Colonic mucosa (tissue), 4 donors: ENCODE data around the gene SERPINB6. TPM values are rescaled to one million over a fixed set of nuclear protein-coding genes. Genes with fewer than 3 reads are reported as not detected.
A peak's percentile ranks its signal among the peaks of the same experiment; 100 is the strongest.
"Not testable (repeated sequence)": the region's sequence is repeated elsewhere in the genome, so short reads cannot be mapped to it uniquely, and the experiment has no call there.

Source experiments
- DNase-seq: peaks from one replicate; pipeline ENCODE4 v3.0.0-alpha.2; 2020
- H3K27ac ChIP-seq: fragments of 200-600 bp; one replicate; pipeline ENCODE4 v1.8.0; 2021
- H3K27me3 ChIP-seq: fragments of 200-600 bp; one replicate; pipeline ENCODE4 v1.8.0; 2021
- H3K36me3 ChIP-seq: fragments of 200-600 bp; one replicate; pipeline ENCODE4 v1.8.0; 2021
- H3K4me1 ChIP-seq: fragments of 200-600 bp; one replicate; pipeline ENCODE4 v1.8.0; 2021; ENCODE audit warnings: mild to moderate bottlenecking
- H3K4me3 ChIP-seq: fragments of 200-600 bp; one replicate; pipeline ENCODE4 v1.8.0; 2021
- H3K9ac ChIP-seq, 2 donors: one replicate each; pipeline ENCODE4 v1.7.0; 2013; ENCODE audit warnings: control low read depth in 2 of 2, low read depth in 2 of 2, low read length in 2 of 2
- H3K9me3 ChIP-seq: fragments of 200-600 bp; one replicate; pipeline ENCODE4 v1.8.0; 2021
- intact Hi-C: fragments of 100-400 bp; cut with DNase I; formaldehyde crosslinking; loops from one replicate; pipeline ENCODE4 v1.14.1; 2022
- total RNA-seq, 2 donors: library from RNA; stranded (reverse); fragmentation: NEBNext Ultra II Directional in 1 of 2; extraction: Animal tissue kit (Norgen Biotek cat#: 25700) in 1 of 2; gene quantifications; one replicate each; pipeline ENCODE4 v1.2.1, GENCODE V29; 2021
- TF ChIP-seq, protein P1 (sequence below): fragments of 200-600 bp; IDR thresholded peaks from one replicate; pipeline ENCODE4 v1.8.0; 2022; ENCODE audit warnings: antibody characterized with exemption, mild to moderate bottlenecking
- donor health status: healthy.
- donor health status: DM: no; HTN: no; CAD: no.
- donor health status: DM: no; HTN: no; CAD: no.

Gene SERPINB6
- total RNA-seq, 2 donors from 2014 or later: 139 to 285 TPM

- H3K4me3 ChIP-seq: peak overlapping the region; percentile 86
- DNase-seq: no peak
- H3K4me1 ChIP-seq: peaks cover 5% of the 10 kb centered on the region
Measured at GRCh38 chr6:2998998-2999617, 27.7 kb upstream of the SERPINB6 start.

GRCh38 chr6:2998249-2998997 is 27.1 kb upstream of the SERPINB6 start:
- H3K9me3 ChIP-seq, H3K27me3 ChIP-seq, H3K4me1 ChIP-seq, intact Hi-C loops, H3K36me3 ChIP-seq: not testable (repeated sequence)
- Histone ChIP-seq H3K27ac (peak overlapping the region; percentile 70), H3K4me3 (peak overlapping the region; percentile 86), H3K9ac (peak overlapping the region in 1 of 2 donors; percentile 66)
- DNase-seq: peak; percentile 35
- TF ChIP-seq, protein P1, sequence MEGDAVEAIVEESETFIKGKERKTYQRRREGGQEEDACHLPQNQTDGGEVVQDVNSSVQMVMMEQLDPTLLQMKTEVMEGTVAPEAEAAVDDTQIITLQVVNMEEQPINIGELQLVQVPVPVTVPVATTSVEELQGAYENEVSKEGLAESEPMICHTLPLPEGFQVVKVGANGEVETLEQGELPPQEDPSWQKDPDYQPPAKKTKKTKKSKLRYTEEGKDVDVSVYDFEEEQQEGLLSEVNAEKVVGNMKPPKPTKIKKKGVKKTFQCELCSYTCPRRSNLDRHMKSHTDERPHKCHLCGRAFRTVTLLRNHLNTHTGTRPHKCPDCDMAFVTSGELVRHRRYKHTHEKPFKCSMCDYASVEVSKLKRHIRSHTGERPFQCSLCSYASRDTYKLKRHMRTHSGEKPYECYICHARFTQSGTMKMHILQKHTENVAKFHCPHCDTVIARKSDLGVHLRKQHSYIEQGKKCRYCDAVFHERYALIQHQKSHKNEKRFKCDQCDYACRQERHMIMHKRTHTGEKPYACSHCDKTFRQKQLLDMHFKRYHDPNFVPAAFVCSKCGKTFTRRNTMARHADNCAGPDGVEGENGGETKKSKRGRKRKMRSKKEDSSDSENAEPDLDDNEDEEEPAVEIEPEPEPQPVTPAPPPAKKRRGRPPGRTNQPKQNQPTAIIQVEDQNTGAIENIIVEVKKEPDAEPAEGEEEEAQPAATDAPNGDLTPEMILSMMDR: peak; percentile 50

More at GRCh38 chr6:2998998-2999617, 27.7 kb upstream of the SERPINB6 start:
- Histone ChIP-seq H3K9me3 (no peaks in the 10 kb centered on the region), H3K27ac (peak overlapping the region; percentile 70), H3K9ac (peak overlapping the region; percentile 6 to 66), H3K27me3 (no peaks in the 10 kb centered on the region), H3K36me3 (no peaks in the 10 kb centered on the region)
- TF ChIP-seq, protein P1: no peak
- intact Hi-C loops: no loop called here

- peaks cover 2% of the 10 kb centered on the region for H3K4me1 ChIP-seq
- H3K9me3 ChIP-seq: no peaks in the 10 kb centered on the region
- intact Hi-C loops: no loop called here
- no peak overlapping the region for H3K27ac ChIP-seq
- TF ChIP-seq, protein P1: no peak
- no peaks in the 10 kb centered on the region for H3K27me3 ChIP-seq
- H3K36me3 ChIP-seq: no peaks in the 10 kb centered on the region
- no peak overlapping the region for H3K9ac ChIP-seq
- no peak overlapping the region for H3K4me3 ChIP-seq
- no peak for DNase-seq
Measured at GRCh38 chr6:2993755-2994317, 22.5 kb upstream of the SERPINB6 start.

- Histone ChIP-seq H3K27ac (no peak overlapping the region), H3K9ac (no peak overlapping the region), H3K27me3 (no peaks in the 10 kb centered on the region), H3K36me3 (no peaks in the 10 kb centered on the region), H3K9me3 (no peaks in the 10 kb centered on the region), H3K4me3 (no peak overlapping the region), H3K4me1 (peaks cover 6% of the 10 kb centered on the region)
- TF ChIP-seq, protein P1: no peak
- intact Hi-C loops: no loop called here
- no peak for DNase-seq
Measured at GRCh38 chr6:2992330-2992979, 21.1 kb upstream of the SERPINB6 start.

- no peak for DNase-seq
- intact Hi-C loops: no loop called here
- TF ChIP-seq, protein P1: no peak
- H3K9me3 ChIP-seq: no peaks in the 10 kb centered on the region
- H3K27me3 ChIP-seq: no peaks in the 10 kb centered on the region
- H3K4me3 ChIP-seq: peak overlapping the region; percentile 54
- H3K27ac ChIP-seq: peak overlapping the region; percentile 97
- peak overlapping the region; percentile 69 to 87 for H3K9ac ChIP-seq
- no peaks in the 10 kb centered on the region for H3K36me3 ChIP-seq
- H3K4me1 ChIP-seq: peaks cover 12% of the 10 kb centered on the region
Measured at GRCh38 chr6:2990932-2991506, 19.7 kb upstream of the SERPINB6 start.
